SH-SY5Y (cell line): ENCODE data around the gene NISCH.

Experiments used
- GATA2 ChIP-seq: IDR thresholded peaks from 2 replicates; pipeline ENCODE4 v1.6.1; 2011; ENCODE audit warnings: mild to moderate bottlenecking, low read depth, low read length
- GATA3 ChIP-seq: IDR thresholded peaks from 2 replicates; pipeline ENCODE4 v1.6.1; 2011; ENCODE audit warnings: low read depth, mild to moderate bottlenecking, low read length, moderate library complexity

DNA sequence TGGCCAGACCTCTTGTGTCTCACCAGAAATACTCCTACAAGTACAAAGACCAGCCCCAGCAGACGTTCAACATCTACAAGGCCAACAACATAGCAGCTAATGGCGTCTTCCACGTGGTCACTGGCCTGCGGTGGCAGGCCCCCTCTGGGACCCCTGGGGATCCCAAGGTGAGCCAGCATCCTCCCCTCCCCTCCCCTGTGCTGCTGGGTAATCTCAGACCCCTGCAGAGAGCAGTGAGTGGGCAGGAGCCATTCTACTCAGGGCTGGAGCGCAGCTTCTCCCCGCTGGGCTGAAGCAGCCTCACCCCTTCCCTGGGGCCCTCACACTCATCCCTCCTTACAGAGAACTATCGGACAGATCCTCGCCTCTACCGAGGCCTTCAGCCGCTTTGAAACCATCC, 49.6 kb downstream of the NISCH start:
- TF ChIP-seq GATA2 = no peak
- no peak for TF ChIP-seq GATA3
